SU-DHL-6 (cell line): Measurements from ENCODE around the gene PABPC1L2A.
"Not testable (repeated sequence)": the region's sequence is repeated elsewhere in the genome, so short reads cannot be mapped to it uniquely, and the experiment has no call there.

ENCODE experiments used
- H2AFZ ChIP-seq: fragments of 200-600 bp; sonication (generic); 2 replicates; pipeline ENCODE4 v1.6.1; 2014; ENCODE audit warnings: low read depth, mild to moderate bottlenecking, moderate library complexity, mixed read lengths, antibody characterized with exemption, low read length; ENCODE audit not compliant: severe bottlenecking
- H3F3A ChIP-seq: fragments of 200-600 bp; shearing (Covaris generic); 2 replicates; pipeline ENCODE4 v1.6.0; 2016; ENCODE audit warnings: antibody characterized with exemption, mild to moderate bottlenecking; ENCODE audit not compliant: insufficient read depth
- H3K27ac ChIP-seq: fragments of 200-600 bp; sonication (generic); 2 replicates; pipeline ENCODE4 v1.5.1; 2016; ENCODE audit warnings: low read depth, mild to moderate bottlenecking, low read length, moderate library complexity, mixed read lengths
- H3K27me3 ChIP-seq: fragments of 200-600 bp; sonication (generic), shearing (Covaris generic); 2 replicates; pipeline ENCODE4 v1.6.0; 2014; ENCODE audit warnings: mild to moderate bottlenecking, low read length
- H3K36me3 ChIP-seq: fragments of 200-600 bp; sonication (generic); 2 replicates; pipeline ENCODE4 v1.6.1; 2014; ENCODE audit warnings: mild to moderate bottlenecking, low read length, mixed read lengths
- H3K4me2 ChIP-seq: fragments of 300-600, 200-600 bp; shearing (Covaris generic), sonication (generic); 2 replicates; pipeline ENCODE4 v1.6.0; 2014; ENCODE audit warnings: low read length, low read depth, mild to moderate bottlenecking; ENCODE audit not compliant: poor library complexity, severe bottlenecking
- H3K4me3 ChIP-seq: fragments of 200-600 bp; sonication (generic); 2 replicates; pipeline ENCODE4 v1.5.1; 2014; ENCODE audit warnings: antibody characterized with exemption, low read length, mild to moderate bottlenecking, mixed read lengths; ENCODE audit not compliant: insufficient read depth, poor library complexity, severe bottlenecking
- H3K79me2 ChIP-seq: fragments of 200-600 bp; sonication (generic); 2 replicates; pipeline ENCODE4 v1.6.1; 2014; ENCODE audit warnings: mild to moderate bottlenecking, low read length, moderate library complexity; ENCODE audit not compliant: insufficient read depth
- H3K9ac ChIP-seq: fragments of 200-600 bp; sonication (generic); 2 replicates; pipeline ENCODE4 v1.7.0; 2014; ENCODE audit warnings: mild to moderate bottlenecking, low read length
- H3K9me2 ChIP-seq: fragments of 200-600 bp; sonication (generic); replicated peaks from 2 replicates; pipeline ENCODE4 v1.6.1; 2014; ENCODE audit warnings: low read length; ENCODE audit not compliant: insufficient read depth
- H3K9me3 ChIP-seq: fragments of 200-600 bp; sonication (generic); 2 replicates; pipeline ENCODE4 v1.6.1; 2014; ENCODE audit warnings: low read length, mixed read lengths; ENCODE audit not compliant: insufficient read depth
- H4K20me1 ChIP-seq: fragments of 200-600 bp; sonication (generic); 2 replicates; pipeline ENCODE4 v1.6.1; 2014; ENCODE audit warnings: low read depth, mild to moderate bottlenecking, antibody characterized with exemption, low read length, moderate library complexity, mixed read lengths
- CTCF ChIP-seq: fragments of 200-600 bp; sonication (generic); IDR thresholded peaks from one replicate; pipeline ENCODE4 v1.5.1; 2017; ENCODE audit warnings: antibody characterized with exemption, mild to moderate bottlenecking, low read length, moderate library complexity; ENCODE audit not compliant: insufficient read depth, poor library complexity, severe bottlenecking
- EZH2phosphoT487 ChIP-seq: fragments of 200-600 bp; sonication (generic), shearing (Covaris generic); conservative IDR thresholded peaks from 2 replicates; pipeline ENCODE4 v1.6.1; 2018; ENCODE audit warnings: mild to moderate bottlenecking, antibody characterized with exemption, low read length, moderate library complexity, mixed read lengths

PABPC1L2A gene

DNA sequence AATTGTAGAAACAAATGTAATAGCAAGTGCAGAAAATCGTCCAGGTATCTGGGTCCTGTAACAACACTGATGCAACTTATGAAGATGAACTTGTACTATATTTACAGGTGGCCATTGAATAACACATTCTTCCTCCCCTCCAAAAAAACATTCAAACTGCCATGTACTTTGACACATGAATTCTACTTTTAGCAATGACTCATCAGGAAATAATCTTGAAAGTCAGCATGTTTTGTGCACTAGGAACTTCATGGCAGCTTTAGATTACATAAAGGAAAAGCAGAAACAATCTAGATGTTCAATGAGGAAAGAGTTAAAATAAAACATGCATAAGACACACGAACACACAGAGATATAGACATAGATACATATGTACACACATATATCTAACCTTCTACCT lies 2.5 kb downstream of the PABPC1L2A start:
- Histone ChIP-seq H4K20me1 (no peaks in the 10 kb centered on the region), H3K27me3 (no peaks in the 10 kb centered on the region), H3K79me2 (no peaks in the 10 kb centered on the region), H2AFZ (no peak overlapping the region), H3K4me3 (no peak overlapping the region), H3F3A (no peaks in the 10 kb centered on the region), H3K9me3 (no peaks in the 10 kb centered on the region), H3K36me3 (no peaks in the 10 kb centered on the region), H3K4me2 (no peak overlapping the region), H3K9me2 (no peaks in the 10 kb centered on the region), H3K27ac (no peak overlapping the region), H3K9ac (no peak overlapping the region)
- TF ChIP-seq CTCF (no peak), EZH2phosphoT487 (no peak)

DNA sequence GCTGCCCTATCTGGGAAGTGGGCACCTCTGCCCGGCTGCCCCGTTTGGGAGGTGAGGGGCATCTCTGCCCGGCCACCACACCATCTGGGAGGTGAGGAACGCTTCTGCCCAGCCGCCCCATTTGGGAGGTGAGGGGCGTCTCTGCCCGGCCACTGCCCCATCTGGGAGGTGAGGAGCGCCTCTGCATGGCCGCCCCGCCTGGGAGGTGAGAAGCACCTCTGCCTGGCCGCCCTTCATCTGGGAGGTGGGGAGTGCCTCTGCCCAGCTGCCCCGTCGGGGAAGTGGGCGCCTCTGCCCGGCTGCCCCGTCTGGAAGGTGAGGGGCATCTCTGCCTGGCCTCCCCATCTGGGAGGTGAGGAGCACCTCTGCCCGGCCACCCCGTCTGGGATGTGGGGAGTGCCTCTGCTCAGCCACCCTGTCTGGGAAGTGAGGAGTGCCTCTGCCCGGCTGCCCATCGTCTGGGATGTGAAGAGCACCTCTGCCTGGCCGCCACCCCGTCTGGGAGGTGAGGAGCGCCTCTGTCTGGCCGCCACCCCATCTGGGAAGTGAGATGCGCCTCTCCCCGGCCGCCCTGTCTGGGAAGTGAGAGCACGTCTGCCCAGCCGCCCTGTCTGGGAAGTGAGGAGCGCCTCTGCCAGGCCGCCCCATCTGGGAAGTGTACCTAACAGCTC lies 9.8 kb downstream of the PABPC1L2A start:
- no peaks in the 10 kb centered on the region for H3K9me2 ChIP-seq
- no peak overlapping the region for H3K9ac ChIP-seq
- no peaks in the 10 kb centered on the region for H4K20me1 ChIP-seq
- H3K27me3 ChIP-seq = no peaks in the 10 kb centered on the region
- no peak overlapping the region for H2AFZ ChIP-seq
- H3K27ac ChIP-seq = no peak overlapping the region
- H3K36me3 ChIP-seq = no peaks in the 10 kb centered on the region
- no peaks in the 10 kb centered on the region for H3F3A ChIP-seq
- H3K79me2 ChIP-seq = no peaks in the 10 kb centered on the region
- H3K9me3 ChIP-seq = no peaks in the 10 kb centered on the region
- TF ChIP-seq EZH2phosphoT487 (no peak), CTCF (no peak)
- H3K4me2 ChIP-seq = no peak overlapping the region
- H3K4me3 ChIP-seq = no peak overlapping the region

- Histone ChIP-seq H2AFZ (no peak overlapping the region), H3K27ac (no peak overlapping the region), H3K4me2 (no peak overlapping the region), H3K79me2 (no peaks in the 10 kb centered on the region), H3F3A (no peaks in the 10 kb centered on the region), H3K9ac (no peak overlapping the region), H3K4me3 (no peak overlapping the region), H4K20me1 (no peaks in the 10 kb centered on the region), H3K9me3 (no peaks in the 10 kb centered on the region), H3K36me3 (no peaks in the 10 kb centered on the region), H3K9me2 (no peaks in the 10 kb centered on the region), H3K27me3 (no peaks in the 10 kb centered on the region)
- TF ChIP-seq CTCF (no peak), EZH2phosphoT487 (no peak)
Measured at GRCh38 chrX:73068467-73069364, 10.6 kb downstream of the PABPC1L2A start.

GRCh38 chrX:73067761-73068466 lies 11.4 kb downstream of the PABPC1L2A start:
- H3K79me2 ChIP-seq, H3K27me3 ChIP-seq, H3F3A ChIP-seq, H3K4me3 ChIP-seq, H3K36me3 ChIP-seq, H3K9me3 ChIP-seq, H4K20me1 ChIP-seq, H3K27ac ChIP-seq, H3K4me2 ChIP-seq, H3K9ac ChIP-seq, H3K9me2 ChIP-seq, H2AFZ ChIP-seq: not testable (repeated sequence)
